Transverse colon (tissue), 4 donors: Measurements from ENCODE around the gene MKNK1. TPM values are rescaled to one million over a fixed set of nuclear protein-coding genes. Genes with fewer than 3 reads are reported as not detected.

ENCODE experiments used
- DNase-seq: peaks from one replicate; pipeline ENCODE4 v3.0.0-alpha.2; 2019
- H3K27ac ChIP-seq, 4 donors: fragments of 200-600 bp; sonication (generic); 2 replicates each; pipeline ENCODE4 v1.5.1; 2016 to 2018; ENCODE audit warnings: inconsistent platforms in 4 of 4
- H3K27me3 ChIP-seq: fragments of 200-600 bp; sonication (generic); 2 replicates; pipeline ENCODE4 v1.5.1; 2017; ENCODE audit warnings: inconsistent platforms
- H3K36me3 ChIP-seq, 4 donors: fragments of 200-600 bp; sonication (generic); 2 replicates each; pipeline ENCODE4 v1.5.1; 2017 to 2019; ENCODE audit warnings: inconsistent platforms in 4 of 4
- H3K4me1 ChIP-seq, 4 donors: fragments of 200-600 bp; sonication (generic); 2 replicates each; pipeline ENCODE4 v1.5.1; 2017 to 2020; ENCODE audit warnings: inconsistent platforms in 4 of 4
- H3K4me3 ChIP-seq, 4 donors: fragments of 200-600 bp; sonication (generic); 1 replicate in 1 of 4; 2 replicates in 3 of 4; pipeline versions ENCODE4 v1.5.1 to v1.6.1; 2017 to 2019; ENCODE audit warnings: inconsistent platforms in 4 of 4
- H3K9me3 ChIP-seq, 2 donors: fragments of 200-600 bp; sonication (generic); 2 replicates each; pipeline ENCODE4 v1.5.1; 2017 to 2019; ENCODE audit warnings: inconsistent platforms in 2 of 2
- CTCF ChIP-seq, 5 experiments: fragments of 200-600 bp in 3 of 5; fragments of 450-650 bp in 2 of 5; sonication (generic) in 3 of 5; IDR thresholded peaks; 1 replicate in 2 of 5; 2 replicates in 3 of 5; pipeline ENCODE4 v1.5.1; 2016 to 2017; ENCODE audit warnings: antibody characterized with exemption in 5 of 5, inconsistent platforms in 3 of 5, mild to moderate bottlenecking in 2 of 5, moderate library complexity in 1 of 5
- EP300 ChIP-seq: sonication (generic); formaldehyde crosslinking; IDR thresholded peaks from one replicate; pipeline ENCODE4 v1.6.1; 2017; ENCODE audit warnings: antibody characterized with exemption, low read depth
- POLR2A ChIP-seq: fragments of 450-650 bp; IDR thresholded peaks from one replicate; pipeline ENCODE4 v1.6.1; 2016; ENCODE audit warnings: antibody characterized with exemption, mild to moderate bottlenecking, moderate library complexity
- POLR2AphosphoS5 ChIP-seq, 3 donors: sonication (generic); formaldehyde crosslinking; IDR thresholded peaks; one replicate each; pipeline ENCODE4 v1.6.1; 2016; ENCODE audit warnings: antibody characterized with exemption in 3 of 3
- WGBS, 2 donors: methylation state at CpG; one replicate each; pipeline ENCODE4 v1.1.5; 2018; ENCODE audit warnings: low coverage in 1 of 2; 5-methylcytosine and 5-hydroxymethylcytosine counted together
- in situ Hi-C, 4 donors: fragments of 200-750 bp; cut with MboI; loops; one replicate each; pipeline versions ENCODE4 v1.15.0 to v1.15.1; 2017; ENCODE audit warnings: low sequenced_read_pairs in 3 of 4, low pct_ligation_motif_present in 1 of 4, low pct_unique_long_range_greater_than_20kb in 1 of 4
- intact Hi-C: fragments of 100-400 bp; cut with DNase I; formaldehyde crosslinking; loops from one replicate; pipeline ENCODE4 v1.15.1; 2023; ENCODE audit warnings: low total_unique reads
- total RNA-seq, 4 donors: library from RNA; depleted of rRNA; stranded (reverse); fragments of >200 nt; gene quantifications; one replicate each; pipeline ENCODE4 v1.1.0, GENCODE V29; 2016

The MKNK1 gene
- total RNA-seq, 4 donors from 2014 or later, result 59.5 to 80.5 (median 62.3) TPM

- DNase-seq, result no peak
- H3K4me3 ChIP-seq, result no peak overlapping the region
- 91 to 92% methylated on average over 4 to 6 of the region's 6 CpGs for WGBS, 2 donors
- peaks cover 0 to 5% (median 0%) of the 10 kb centered on the region in 4 donors for H3K4me1 ChIP-seq
- no peak overlapping the region for H3K27ac ChIP-seq
- H3K27me3 ChIP-seq, result no peaks in the 10 kb centered on the region
- no peaks in the 10 kb centered on the region for H3K9me3 ChIP-seq
- in situ Hi-C loops (no loop called here), intact Hi-C loops (no loop called here)
- peaks cover 0 to 19% (median 8%) of the 10 kb centered on the region in 4 donors for H3K36me3 ChIP-seq
- no peak for TF ChIP-seq EP300
- TF ChIP-seq POLR2AphosphoS5 (IDR thresholded peaks at IDR 0.05), result no peak
- TF ChIP-seq POLR2A, result no peak
- no peak for TF ChIP-seq CTCF (IDR thresholded peaks at IDR 0.05)
Measured at GRCh38 chr1:46568461-46568891, 35.6 kb downstream of the MKNK1 start.

- intact Hi-C loops, result no loop called here
- TF ChIP-seq EP300 (no peak), POLR2AphosphoS5 (IDR thresholded peaks at IDR 0.05) (no peak), POLR2A (no peak), CTCF (IDR thresholded peaks at IDR 0.05) (no peak)
Measured at GRCh38 chr1:46563341-46563740, 40.7 kb downstream of the MKNK1 start.

GRCh38 chr1:46562498-46562897 is 41.6 kb downstream of the MKNK1 start:
- no peaks in the 10 kb centered on the region for H3K4me1 ChIP-seq
- no peak for TF ChIP-seq POLR2A
- no peak for TF ChIP-seq EP300
- TF ChIP-seq POLR2AphosphoS5 (IDR thresholded peaks at IDR 0.05), result no peak
- no peak for TF ChIP-seq CTCF (IDR thresholded peaks at IDR 0.05)
- no peak overlapping the region for H3K4me3 ChIP-seq
- intact Hi-C loops (no loop called here), in situ Hi-C loops (no loop called here)
- DNase-seq, result no peak
- no peaks in the 10 kb centered on the region for H3K27me3 ChIP-seq
- H3K27ac ChIP-seq, result no peak overlapping the region
- peaks cover 0 to 40% (median 3%) of the 10 kb centered on the region in 4 donors for H3K36me3 ChIP-seq
- 93% methylated on average over 15 of the region's 15 CpGs; no CpG with 5 or more reads in 1 of the 2 donors for WGBS, 2 donors
- no peaks in the 10 kb centered on the region for H3K9me3 ChIP-seq

More at GRCh38 chr1:46563341-46563740, 40.7 kb downstream of the MKNK1 start:
- Histone ChIP-seq H3K27me3 (no peaks in the 10 kb centered on the region), H3K4me3 (no peak overlapping the region), H3K4me1 (no peaks in the 10 kb centered on the region), H3K27ac (no peak overlapping the region), H3K36me3 (peaks cover 0 to 40% (median 6%) of the 10 kb centered on the region in 4 donors), H3K9me3 (no peaks in the 10 kb centered on the region)
- no peak for DNase-seq
- in situ Hi-C loops, result no loop called here
- 89 to 100% methylated on average over 2 to 4 of the region's 4 CpGs for WGBS, 2 donors

- Histone ChIP-seq H3K4me3 (no peak overlapping the region), H3K4me1 (no peaks in the 10 kb centered on the region), H3K27me3 (no peaks in the 10 kb centered on the region), H3K36me3 (peaks cover 0 to 26% (median 0%) of the 10 kb centered on the region in 4 donors), H3K27ac (no peak overlapping the region), H3K9me3 (no peaks in the 10 kb centered on the region)
- intact Hi-C loops (no loop called here), in situ Hi-C loops (no loop called here)
- DNase-seq, result no peak
- TF ChIP-seq POLR2AphosphoS5 (IDR thresholded peaks at IDR 0.05) (no peak), EP300 (no peak), POLR2A (no peak), CTCF (IDR thresholded peaks at IDR 0.05) (no peak)
- WGBS, 2 donors, result 93% methylated on average over 8 of the region's 8 CpGs; no CpG with 5 or more reads in 1 of the 2 donors
Measured at GRCh38 chr1:46558966-46559365, 45.1 kb downstream of the MKNK1 start.
